Trophoblast cell (in vitro differentiated cells and primary cell): ENCODE data around the gene CEBPE.

Experiments used
- DNase-seq, 2 donors: peaks; one replicate each; pipeline ENCODE4 v3.0.0-alpha.2; 2016
- H2AFZ ChIP-seq: 2 replicates; pipeline ENCODE4 v1.6.1; 2013; ENCODE audit warnings: low read length, moderate library complexity, mild to moderate bottlenecking; ENCODE audit not compliant: insufficient read depth, poor library complexity
- H2AK5ac ChIP-seq: 2 replicates; pipeline ENCODE4 v1.6.1; 2013; ENCODE audit warnings: mild to moderate bottlenecking, low read length
- H2BK120ac ChIP-seq: 2 replicates; pipeline ENCODE4 v1.6.1; 2013; ENCODE audit warnings: low read length, mild to moderate bottlenecking, moderate library complexity; ENCODE audit not compliant: insufficient read depth, poor library complexity
- H2BK12ac ChIP-seq: 2 replicates; pipeline ENCODE4 v1.6.1; 2013; ENCODE audit warnings: mild to moderate bottlenecking, low read length, moderate library complexity
- H2BK5ac ChIP-seq: 2 replicates; pipeline ENCODE4 v1.6.1; 2013; ENCODE audit warnings: low read length, low read depth, moderate library complexity, mild to moderate bottlenecking; ENCODE audit not compliant: poor library complexity
- H3K14ac ChIP-seq: 2 replicates; pipeline ENCODE4 v1.6.1; 2013; ENCODE audit warnings: mild to moderate bottlenecking, low read length
- H3K18ac ChIP-seq: 2 replicates; pipeline ENCODE4 v1.6.1; 2013; ENCODE audit warnings: mild to moderate bottlenecking, low read length
- H3K23ac ChIP-seq: 2 replicates; pipeline ENCODE4 v1.6.1; 2013; ENCODE audit warnings: low read length
- H3K27ac ChIP-seq: 2 replicates; pipeline ENCODE4 v1.5.1; 2013; ENCODE audit warnings: low read depth, mild to moderate bottlenecking, inconsistent platforms, low read length, moderate library complexity
- H3K27me3 ChIP-seq: 2 replicates; pipeline ENCODE4 v1.6.1; 2013; ENCODE audit warnings: inconsistent platforms, mild to moderate bottlenecking, low read length, moderate library complexity; ENCODE audit not compliant: insufficient read depth
- H3K36me3 ChIP-seq, 2 experiments: 1 replicate in 1 of 2; 2 replicates in 1 of 2; pipeline ENCODE4 v1.6.1; 2013; ENCODE audit warnings: low read length in 2 of 2, mild to moderate bottlenecking in 2 of 2, moderate library complexity in 1 of 2; ENCODE audit not compliant: insufficient read depth in 2 of 2, control insufficient read depth in 1 of 2
- H3K4ac ChIP-seq: 2 replicates; pipeline ENCODE4 v1.6.1; 2013; ENCODE audit warnings: low read depth, mild to moderate bottlenecking, low read length, moderate library complexity
- H3K4me1 ChIP-seq, 2 experiments: 1 replicate in 1 of 2; 2 replicates in 1 of 2; pipeline ENCODE4 v1.6.1; 2013; ENCODE audit warnings: low read length in 2 of 2, mild to moderate bottlenecking in 2 of 2, moderate library complexity in 1 of 2; ENCODE audit not compliant: insufficient read depth in 2 of 2, control insufficient read depth in 1 of 2
- H3K4me2 ChIP-seq: 2 replicates; pipeline ENCODE4 v1.6.1; 2013; ENCODE audit warnings: inconsistent platforms, mild to moderate bottlenecking, low read length, moderate library complexity
- H3K4me3 ChIP-seq: 2 replicates; pipeline ENCODE4 v1.5.1; 2013; ENCODE audit warnings: mild to moderate bottlenecking, low read depth, low read length, inconsistent platforms
- H3K79me1 ChIP-seq: one replicate; pipeline ENCODE4 v1.6.1; 2013; ENCODE audit warnings: low read length
- H3K79me2 ChIP-seq: 2 replicates; pipeline ENCODE4 v1.6.1; 2013; ENCODE audit warnings: low read length, mild to moderate bottlenecking; ENCODE audit not compliant: control insufficient read depth, insufficient read depth, poor library complexity
- H3K9ac ChIP-seq: 2 replicates; pipeline ENCODE4 v1.6.1; 2013; ENCODE audit warnings: mild to moderate bottlenecking, low read length
- H3K9me3 ChIP-seq: 2 replicates; pipeline ENCODE4 v1.6.1; 2013; ENCODE audit warnings: low read depth, mild to moderate bottlenecking, control low read depth, inconsistent platforms, low read length; ENCODE audit not compliant: insufficient read depth
- H4K12ac ChIP-seq: 2 replicates; pipeline ENCODE4 v1.6.1; 2013; ENCODE audit warnings: low read depth, mild to moderate bottlenecking, low read length, moderate library complexity
- H4K8ac ChIP-seq: 2 replicates; pipeline ENCODE4 v1.6.1; 2013; ENCODE audit warnings: low read depth, mild to moderate bottlenecking, low read length, moderate library complexity
- H4K91ac ChIP-seq: one replicate; pipeline ENCODE4 v1.6.1; 2013; ENCODE audit warnings: low read depth, mild to moderate bottlenecking, low read length, moderate library complexity
- WGBS: extraction: QIAGEN DNeasy Blood & Tissue Kit; methylation state at CpG from one replicate; pipeline ENCODE4 v1.1.7; 2013; ENCODE audit warnings: missing lambda C conversion rate; ENCODE audit not compliant: insufficient read length, insufficient coverage; ENCODE audit errors: extremely low coverage; 5-methylcytosine and 5-hydroxymethylcytosine counted together

CEBPE gene

GRCh38 chr14:23128969-23129758, 10.1 kb upstream of the CEBPE start:
- H4K8ac ChIP-seq: no peak overlapping the region
- WGBS: no CpG with 5 or more reads among the region's 7 CpGs
- H2AFZ ChIP-seq: no peak overlapping the region
- H4K12ac ChIP-seq: no peak overlapping the region
- H2BK12ac ChIP-seq: no peak overlapping the region
- H3K9ac ChIP-seq: no peak overlapping the region
- no peak overlapping the region for H3K4me3 ChIP-seq
- no peak overlapping the region for H3K23ac ChIP-seq
- no peaks in the 10 kb centered on the region for H3K79me1 ChIP-seq
- H3K36me3 ChIP-seq: peaks cover 26 to 27% of the 10 kb centered on the region in 2 experiments
- H3K4ac ChIP-seq: no peak overlapping the region
- no peaks in the 10 kb centered on the region for H3K9me3 ChIP-seq
- H3K27me3 ChIP-seq: no peaks in the 10 kb centered on the region
- no peak for DNase-seq
- H3K4me1 ChIP-seq: no peaks in the 10 kb centered on the region
- no peaks in the 10 kb centered on the region for H3K79me2 ChIP-seq
- no peak overlapping the region for H2BK120ac ChIP-seq
- H2BK5ac ChIP-seq: no peak overlapping the region
- H3K27ac ChIP-seq: no peak overlapping the region
- H3K18ac ChIP-seq: no peak overlapping the region
- H4K91ac ChIP-seq: no peak overlapping the region
- H3K14ac ChIP-seq: no peak overlapping the region
- no peak overlapping the region for H3K4me2 ChIP-seq
- H2AK5ac ChIP-seq: no peak overlapping the region

GRCh38 chr14:23127861-23128260, 8.8 kb upstream of the CEBPE start:
- H3K9me3 ChIP-seq: no peaks in the 10 kb centered on the region
- DNase-seq: no peak
- no peak overlapping the region for H3K4me2 ChIP-seq
- H3K23ac ChIP-seq: no peak overlapping the region
- no peak overlapping the region for H3K27ac ChIP-seq
- H2BK12ac ChIP-seq: no peak overlapping the region
- H4K12ac ChIP-seq: peak overlapping the region; percentile 12
- WGBS: no CpG with 5 or more reads among the region's 3 CpGs
- H4K91ac ChIP-seq: no peak overlapping the region
- H3K4me1 ChIP-seq: no peaks in the 10 kb centered on the region
- H3K18ac ChIP-seq: no peak overlapping the region
- H3K4ac ChIP-seq: no peak overlapping the region
- H2BK120ac ChIP-seq: no peak overlapping the region
- H3K4me3 ChIP-seq: no peak overlapping the region
- no peak overlapping the region for H2AFZ ChIP-seq
- H4K8ac ChIP-seq: no peak overlapping the region
- peaks cover 26 to 27% of the 10 kb centered on the region in 2 experiments for H3K36me3 ChIP-seq
- H3K79me1 ChIP-seq: no peaks in the 10 kb centered on the region
- no peak overlapping the region for H2BK5ac ChIP-seq
- H3K9ac ChIP-seq: no peak overlapping the region
- no peak overlapping the region for H2AK5ac ChIP-seq
- H3K79me2 ChIP-seq: no peaks in the 10 kb centered on the region
- H3K27me3 ChIP-seq: no peaks in the 10 kb centered on the region
- H3K14ac ChIP-seq: no peak overlapping the region

GRCh38 chr14:23126548-23127278, 7.7 kb upstream of the CEBPE start:
- no peak overlapping the region for H2AK5ac ChIP-seq
- H3K4me1 ChIP-seq: no peaks in the 10 kb centered on the region
- H3K9ac ChIP-seq: no peak overlapping the region
- no peak overlapping the region for H3K4ac ChIP-seq
- no peak overlapping the region for H2AFZ ChIP-seq
- DNase-seq: no peak
- H3K18ac ChIP-seq: no peak overlapping the region
- no peak overlapping the region for H4K12ac ChIP-seq
- no peak overlapping the region for H4K91ac ChIP-seq
- no peak overlapping the region for H3K27ac ChIP-seq
- H2BK5ac ChIP-seq: no peak overlapping the region
- no peaks in the 10 kb centered on the region for H3K9me3 ChIP-seq
- no peak overlapping the region for H3K23ac ChIP-seq
- H4K8ac ChIP-seq: no peak overlapping the region
- peak overlapping the region; percentile 43 for H3K4me3 ChIP-seq
- no peaks in the 10 kb centered on the region for H3K79me2 ChIP-seq
- H3K36me3 ChIP-seq: peaks cover 25 to 26% of the 10 kb centered on the region in 2 experiments
- H3K14ac ChIP-seq: no peak overlapping the region
- H2BK12ac ChIP-seq: no peak overlapping the region
- H3K27me3 ChIP-seq: no peaks in the 10 kb centered on the region
- WGBS: no CpG with 5 or more reads among the region's 8 CpGs
- H2BK120ac ChIP-seq: no peak overlapping the region
- H3K79me1 ChIP-seq: no peaks in the 10 kb centered on the region
- no peak overlapping the region for H3K4me2 ChIP-seq

- Histone ChIP-seq H3K23ac (no peak overlapping the region), H2AK5ac (no peak overlapping the region), H3K27ac (no peak overlapping the region), H3K14ac (no peak overlapping the region), H3K4ac (no peak overlapping the region), H2AFZ (no peak overlapping the region), H4K12ac (no peak overlapping the region), H2BK5ac (no peak overlapping the region), H3K79me2 (no peaks in the 10 kb centered on the region), H2BK12ac (no peak overlapping the region), H3K4me3 (no peak overlapping the region), H3K9me3 (no peaks in the 10 kb centered on the region), H3K4me1 (peaks cover 0 to 2% of the 10 kb centered on the region in 2 experiments), H4K8ac (no peak overlapping the region), H4K91ac (no peak overlapping the region), H3K18ac (no peak overlapping the region), H3K27me3 (no peaks in the 10 kb centered on the region), H2BK120ac (no peak overlapping the region), H3K79me1 (no peaks in the 10 kb centered on the region), H3K9ac (no peak overlapping the region), H3K4me2 (no peak overlapping the region), H3K36me3 (peaks cover 19 to 21% of the 10 kb centered on the region in 2 experiments)
- no peak for DNase-seq
- no CpG with 5 or more reads among the region's 9 CpGs for WGBS
These were observed 7.0 kb upstream of the CEBPE start for GRCh38 chr14:23125933-23126524.
